Pons (tissue), 1 donor: ENCODE results near the gene ATP9B.
"Not testable (repeated sequence)": the region's sequence is repeated elsewhere in the genome, so short reads cannot be mapped to it uniquely, and the experiment has no call there.

Experiments used
- DNase-seq: peaks from one replicate; pipeline ENCODE4 v3.0.0-alpha.2; 2016; ENCODE audit warnings: low spot score

ATP9B gene

GRCh38 chr18:79365701-79366100 lies 296.5 kb downstream of the ATP9B start:
- DNase-seq: no peak

- DNase-seq: peak; percentile 58
Measured at GRCh38 chr18:79366177-79367094, 297.2 kb downstream of the ATP9B start.

DNA sequence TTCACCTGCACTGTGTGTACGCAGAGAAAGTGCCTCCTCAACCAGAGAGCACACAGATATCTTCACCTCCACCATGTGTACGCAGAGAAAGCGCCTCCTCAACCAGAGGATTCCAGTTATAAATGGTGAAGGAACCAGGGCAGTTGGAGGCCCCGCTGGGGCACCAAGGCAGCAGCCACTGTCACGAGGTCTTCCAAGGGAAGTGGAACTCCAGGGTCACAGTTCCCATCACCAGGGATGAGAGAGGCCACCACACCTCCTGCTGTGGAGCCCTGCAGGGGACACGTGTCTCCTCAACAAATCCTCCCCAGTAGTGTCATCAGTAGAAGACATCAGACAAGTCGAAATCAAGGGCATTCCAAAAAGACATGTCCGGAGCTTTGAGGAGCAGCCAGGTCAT lies 298.3 kb downstream of the ATP9B start:
- no peak for DNase-seq

DNA sequence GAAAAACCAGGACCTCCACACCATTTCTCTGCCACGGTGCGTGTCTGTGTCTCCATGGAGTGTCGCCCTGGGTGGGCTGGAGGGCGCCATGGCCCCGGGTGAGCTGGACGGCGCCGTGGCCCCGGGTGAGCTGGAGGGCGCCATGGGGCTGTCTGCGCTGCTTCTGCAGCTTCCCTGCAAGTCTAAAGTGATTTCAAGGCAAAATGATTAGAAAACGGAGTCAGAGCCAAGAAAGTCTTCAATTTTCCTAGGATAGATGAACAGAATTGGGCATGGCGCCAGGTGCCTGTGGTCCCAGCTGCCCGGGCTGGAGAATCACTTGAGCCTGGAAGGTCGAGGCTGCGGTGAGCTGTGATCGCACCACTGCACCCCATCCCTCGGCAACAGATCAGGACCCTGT lies 298.8 kb downstream of the ATP9B start:
- DNase-seq: no peak

DNA sequence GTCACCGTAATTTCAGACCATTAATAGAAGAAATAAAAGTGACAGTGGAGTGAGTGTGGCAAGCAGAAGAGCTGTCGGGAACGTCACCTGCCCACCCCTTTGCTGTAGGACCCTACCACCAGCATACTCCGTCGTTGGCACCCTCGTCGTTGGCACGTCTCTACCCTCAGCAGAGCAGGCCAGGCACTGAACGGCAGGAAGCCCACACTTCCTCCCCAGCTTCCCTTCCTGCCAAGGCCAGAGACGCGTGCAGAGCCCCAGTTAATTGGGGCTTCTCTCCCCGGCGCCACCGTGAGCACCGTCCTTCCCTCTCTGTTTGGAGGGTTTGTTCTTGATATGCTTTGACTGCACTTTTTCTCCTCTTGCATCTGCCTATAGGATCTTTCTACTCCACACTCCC lies 299.5 kb downstream of the ATP9B start:
- DNase-seq: no peak

DNA sequence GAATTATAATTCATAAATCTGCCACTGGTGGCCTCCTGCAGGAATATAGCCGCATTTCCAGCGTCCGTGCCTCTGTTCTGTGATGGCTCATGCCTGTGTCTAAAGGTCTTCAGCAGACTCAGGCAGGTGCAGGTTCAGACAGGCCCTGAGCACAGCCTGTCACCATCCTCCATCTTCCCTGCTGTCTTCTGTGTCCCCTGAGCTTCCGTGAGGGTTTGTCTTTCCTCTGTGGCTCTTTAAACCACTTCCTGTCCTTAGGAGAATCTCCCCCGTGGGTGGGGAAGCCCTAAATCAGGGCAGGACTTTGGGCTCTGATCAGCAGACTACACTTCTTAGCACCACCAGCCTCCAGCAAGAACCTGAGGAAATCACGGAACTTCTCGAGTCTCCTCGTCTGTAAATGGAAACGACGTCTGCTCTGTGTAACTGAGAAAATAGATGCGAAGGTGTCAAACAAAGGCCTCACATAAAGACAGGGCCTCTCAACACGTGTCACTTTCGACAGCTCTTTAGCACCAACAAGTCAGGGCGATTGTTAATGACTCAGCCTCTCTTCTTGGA lies 302.4 kb downstream of the ATP9B start:
- DNase-seq: no peak

DNA sequence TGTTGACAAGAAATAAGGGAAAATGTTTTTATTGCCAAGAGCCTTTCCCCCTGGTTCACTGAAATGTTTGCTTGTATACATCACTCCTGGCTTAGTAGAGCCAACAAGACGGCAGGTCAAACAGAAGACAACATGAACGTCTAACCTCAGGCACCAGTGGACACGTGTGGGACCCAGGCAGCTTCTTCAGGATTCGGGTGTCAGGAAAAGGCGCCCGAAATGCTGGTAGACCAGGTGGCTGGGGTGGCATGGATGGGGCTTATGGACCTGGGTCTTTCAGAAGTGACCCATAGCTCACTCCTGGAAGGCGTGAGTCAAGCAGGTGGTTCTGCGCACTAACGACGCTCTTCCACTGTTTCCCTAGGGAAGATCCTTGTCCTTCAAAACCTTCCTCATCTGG lies 303.3 kb downstream of the ATP9B start:
- DNase-seq: no peak

DNA sequence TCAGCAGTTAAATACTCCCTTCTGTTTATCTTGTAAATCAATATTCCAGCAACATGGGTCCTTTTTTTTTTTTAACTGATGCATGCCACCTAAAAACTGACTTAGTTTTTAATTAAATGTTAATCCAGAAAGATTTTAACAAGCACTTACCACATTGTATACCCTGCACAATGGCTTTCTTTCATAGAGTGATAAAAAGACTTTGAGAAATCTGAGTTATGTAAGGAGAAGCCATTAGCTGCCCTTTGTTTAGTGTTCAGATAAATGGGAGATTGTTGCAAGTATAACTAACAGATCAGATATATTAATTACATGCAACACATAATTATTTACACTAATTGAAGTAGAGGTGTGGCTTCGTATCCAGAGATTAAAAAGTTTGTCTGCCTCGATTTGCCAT lies 303.8 kb downstream of the ATP9B start:
- peak; percentile 87 for DNase-seq

DNA sequence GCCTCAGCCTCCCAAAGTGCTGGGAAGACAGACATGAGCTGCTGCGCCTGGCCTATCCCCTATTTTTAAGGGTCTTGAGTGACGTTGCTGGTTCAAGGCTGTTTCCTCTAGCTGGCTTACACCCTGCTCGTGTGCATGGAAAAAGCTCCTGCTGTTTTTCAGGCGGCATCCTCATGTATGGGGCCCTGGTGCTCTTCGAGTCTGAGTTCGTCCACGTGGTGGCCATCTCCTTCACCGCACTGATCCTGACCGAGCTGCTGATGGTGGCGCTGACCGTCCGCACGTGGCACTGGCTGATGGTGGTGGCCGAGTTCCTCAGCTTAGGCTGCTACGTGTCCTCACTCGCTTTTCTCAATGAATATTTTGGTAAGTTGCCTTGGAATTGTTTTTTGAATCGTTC lies 304.5 kb downstream of the ATP9B start:
- no peak for DNase-seq

GRCh38 chr18:79374408-79375171 lies 305.4 kb downstream of the ATP9B start:
- no peak for DNase-seq

GRCh38 chr18:79375441-79376154 lies 306.4 kb downstream of the ATP9B start:
- DNase-seq: no peak

DNA sequence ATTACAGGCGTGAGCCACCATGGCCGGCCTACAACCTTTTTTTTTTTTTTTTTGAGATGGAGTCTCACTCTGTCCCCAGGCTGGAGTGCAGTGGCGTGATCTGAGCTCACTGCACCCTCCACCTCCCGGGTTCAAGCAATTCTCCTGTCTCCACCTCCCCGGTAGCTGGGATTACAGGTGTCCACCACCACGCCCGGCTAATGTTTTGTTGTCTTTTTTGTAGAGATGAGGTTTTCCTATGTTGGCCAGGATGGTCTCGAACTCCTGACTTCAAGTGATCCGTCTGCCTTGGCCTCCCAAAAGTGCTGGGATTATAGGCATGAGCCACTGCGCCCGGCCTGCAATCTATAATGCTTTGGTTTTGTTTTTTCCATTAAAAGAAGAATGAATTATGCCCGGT lies 307.5 kb downstream of the ATP9B start:
- DNase-seq: not testable (repeated sequence)

GRCh38 chr18:79377187-79377891 lies 308.1 kb downstream of the ATP9B start:
- no peak for DNase-seq

GRCh38 chr18:79378536-79379250 lies 309.5 kb downstream of the ATP9B start:
- peak; percentile 57 for DNase-seq

- DNase-seq: no peak
Measured at GRCh38 chr18:79379251-79379905, 310.2 kb downstream of the ATP9B start.

- DNase-seq: no peak
Measured at GRCh38 chr18:79379931-79380815, 311.0 kb downstream of the ATP9B start.

GRCh38 chr18:79380816-79381806 lies 311.9 kb downstream of the ATP9B start:
- peak; percentile 56 for DNase-seq

- no peak for DNase-seq
Measured at GRCh38 chr18:79381811-79382311, 312.7 kb downstream of the ATP9B start.
